GM18858 (cell line): ENCODE results near the gene KIF11.
"Not testable (repeated sequence)": the region's sequence is repeated elsewhere in the genome, so short reads cannot be mapped to it uniquely, and the experiment has no call there.

Experiments
- ATAC-seq: cut with Tn5 transposase; IDR thresholded peaks from one replicate; pipeline ENCODE4 v1.9.1; 2021; ENCODE audit not compliant: unreplicated experiment

Gene KIF11

GRCh38 chr10:92592761-92593618 lies at the start of gene KIF11:
TSS of gene KIF11 (plus strand) at chr10:92593130. CDS start at chr10:92593376, 246 bp downstream.
- peak; percentile 71 for ATAC-seq

GRCh38 chr10:92544296-92544695 lies 48.6 kb upstream of the KIF11 start:
- no peak for ATAC-seq

- ATAC-seq: no peak
These were observed 47.4 kb upstream of the KIF11 start for GRCh38 chr10:92545556-92545955.

GRCh38 chr10:92547676-92548075 lies 45.3 kb upstream of the KIF11 start:
- ATAC-seq: no peak

- ATAC-seq: no peak
These were observed 42.0 kb upstream of the KIF11 start for GRCh38 chr10:92550924-92551323.

- ATAC-seq: no peak
These were observed 40.6 kb upstream of the KIF11 start for GRCh38 chr10:92552310-92552709.

- ATAC-seq: no peak
These were observed 39.0 kb upstream of the KIF11 start for GRCh38 chr10:92553959-92554358.

- ATAC-seq: no peak
These were observed 33.9 kb upstream of the KIF11 start for GRCh38 chr10:92559046-92559445.

- no peak for ATAC-seq
These were observed 30.5 kb upstream of the KIF11 start for GRCh38 chr10:92562424-92562823.

GRCh38 chr10:92567952-92568600 lies 24.9 kb upstream of the KIF11 start:
- ATAC-seq: no peak

- ATAC-seq: no peak
These were observed 23.9 kb upstream of the KIF11 start for GRCh38 chr10:92569071-92569470.

- ATAC-seq: not testable (repeated sequence)
These were observed 23.3 kb upstream of the KIF11 start for GRCh38 chr10:92569663-92570062.

- no peak for ATAC-seq
These were observed 21.3 kb upstream of the KIF11 start for GRCh38 chr10:92571649-92572048.

GRCh38 chr10:92572362-92573090 lies 20.4 kb upstream of the KIF11 start:
- ATAC-seq: no peak

GRCh38 chr10:92573091-92573797 lies 19.7 kb upstream of the KIF11 start:
- ATAC-seq: no peak

GRCh38 chr10:92573798-92574547 lies 19.0 kb upstream of the KIF11 start, which contains the start of gene IDE:
TSS of gene IDE (minus strand) at chr10:92574093. CDS start at chr10:92574019, 74 bp downstream.
- peak; percentile 60 for ATAC-seq

- peak; percentile 36 for ATAC-seq
These were observed 18.2 kb upstream of the KIF11 start for GRCh38 chr10:92574548-92575261.

- no peak for ATAC-seq
These were observed 17.0 kb upstream of the KIF11 start for GRCh38 chr10:92575961-92576360.

GRCh38 chr10:92582347-92582746 lies 10.6 kb upstream of the KIF11 start:
- not testable (repeated sequence) for ATAC-seq
